ENCODE measurements around the gene RNF168. TPM values are rescaled to one million over a fixed set of nuclear protein-coding genes. Genes with fewer than 3 reads are reported as not detected.
"Not testable (repeated sequence)": the region's sequence is repeated elsewhere in the genome, so short reads cannot be mapped to it uniquely, and the experiment has no call there.

Gene RNF168
- polyA plus RNA-seq, 2 donors: 5.3 to 5.7 TPM

- Histone ChIP-seq H3K4me3 (ENCODE audit: low read depth in 1 of 2, low read length in 2 of 2) (no peak overlapping the region), H3K4me1 (ENCODE audit: control insufficient read depth in 2 of 2, insufficient read depth in 2 of 2, low read length in 1 of 2) (peaks cover 0 to 2% of the 10 kb centered on the region in 2 donors), H3K36me3 (ENCODE audit: control insufficient read depth in 2 of 2, insufficient read depth in 2 of 2, low read length in 1 of 2) (no peaks in the 10 kb centered on the region), H3K9me3 (ENCODE audit: control insufficient read depth in 2 of 2, insufficient read depth in 1 of 2, low read depth in 1 of 2, low read length in 1 of 2) (no peaks in the 10 kb centered on the region), H3K27me3 (ENCODE audit: control insufficient read depth in 1 of 2, insufficient read depth in 2 of 2, low read length in 2 of 2) (no peaks in the 10 kb centered on the region), H3K27ac (ENCODE audit: low read depth in 2 of 2, low read length in 1 of 2) (peak overlapping the region in 1 of 2 donors; percentile 97)
- WGBS, 2 donors: 97 to 98% methylated on average over 6 of the region's 6 CpGs
Observed at GRCh38 chr3:196504556-196504955, 988 bp upstream of the RNF168 start.

GRCh38 chr3:196504077-196504398 lies 470 bp upstream of the RNF168 start:
- H3K9me3 ChIP-seq (ENCODE audit: control insufficient read depth in 2 of 2, insufficient read depth in 1 of 2, low read depth in 1 of 2, low read length in 1 of 2); H3K36me3 ChIP-seq (ENCODE audit: control insufficient read depth in 2 of 2, insufficient read depth in 2 of 2, low read length in 1 of 2); H3K27me3 ChIP-seq (ENCODE audit: control insufficient read depth in 1 of 2, insufficient read depth in 2 of 2, low read length in 2 of 2); H3K4me1 ChIP-seq (ENCODE audit: control insufficient read depth in 2 of 2, insufficient read depth in 2 of 2, low read length in 1 of 2): not testable (repeated sequence)
- WGBS, 2 donors: 23 to 27% methylated on average over 7 of the region's 7 CpGs
- Histone ChIP-seq H3K27ac (ENCODE audit: low read depth in 2 of 2, low read length in 1 of 2) (peak overlapping the region; percentile 97 to 99), H3K4me3 (ENCODE audit: low read depth in 1 of 2, low read length in 2 of 2) (peak overlapping the region; percentile 77 to 88)

GRCh38 chr3:196502775-196503195 lies 783 bp downstream of the RNF168 start:
- 0% methylated on average over 27 of the region's 27 CpGs for WGBS, 2 donors

GRCh38 chr3:196501316-196502044 lies 2.1 kb downstream of the RNF168 start:
- peak overlapping the region; percentile 38 to 77 for H3K4me3 ChIP-seq (ENCODE audit: low read depth in 1 of 2, low read length in 2 of 2)
- no peaks in the 10 kb centered on the region for H3K27me3 ChIP-seq (ENCODE audit: control insufficient read depth in 1 of 2, insufficient read depth in 2 of 2, low read length in 2 of 2)
- peak overlapping the region; percentile 52 to 78 for H3K27ac ChIP-seq (ENCODE audit: low read depth in 2 of 2, low read length in 1 of 2)
- 7 to 8% methylated on average over 14 of the region's 14 CpGs for WGBS, 2 donors
- H3K36me3 ChIP-seq (ENCODE audit: control insufficient read depth in 2 of 2, insufficient read depth in 2 of 2, low read length in 1 of 2): no peaks in the 10 kb centered on the region
- H3K4me1 ChIP-seq (ENCODE audit: control insufficient read depth in 2 of 2, insufficient read depth in 2 of 2, low read length in 1 of 2): peaks cover 2% of the 10 kb centered on the region in 2 donors
- H3K9me3 ChIP-seq (ENCODE audit: control insufficient read depth in 2 of 2, insufficient read depth in 1 of 2, low read depth in 1 of 2, low read length in 1 of 2): no peaks in the 10 kb centered on the region

More at GRCh38 chr3:196502775-196503195, 783 bp downstream of the RNF168 start:
- Histone ChIP-seq H3K27me3 (ENCODE audit: control insufficient read depth in 1 of 2, insufficient read depth in 2 of 2, low read length in 2 of 2) (no peaks in the 10 kb centered on the region), H3K27ac (ENCODE audit: low read depth in 2 of 2, low read length in 1 of 2) (peak overlapping the region; percentile 97 to 99), H3K4me1 (ENCODE audit: control insufficient read depth in 2 of 2, insufficient read depth in 2 of 2, low read length in 1 of 2) (peaks cover 2% of the 10 kb centered on the region in 2 donors), H3K9me3 (ENCODE audit: control insufficient read depth in 2 of 2, insufficient read depth in 1 of 2, low read depth in 1 of 2, low read length in 1 of 2) (no peaks in the 10 kb centered on the region), H3K36me3 (ENCODE audit: control insufficient read depth in 2 of 2, insufficient read depth in 2 of 2, low read length in 1 of 2) (no peaks in the 10 kb centered on the region), H3K4me3 (ENCODE audit: low read depth in 1 of 2, low read length in 2 of 2) (peak overlapping the region; percentile 77 to 88)

- WGBS, 2 donors: 65 to 67% methylated on average over 11 of the region's 11 CpGs
- peak overlapping the region; percentile 15 to 77 for H3K4me3 ChIP-seq (ENCODE audit: low read depth in 1 of 2, low read length in 2 of 2)
- H3K27ac ChIP-seq (ENCODE audit: low read depth in 2 of 2, low read length in 1 of 2): peak overlapping the region; percentile 15 to 34
- no peaks in the 10 kb centered on the region for H3K9me3 ChIP-seq (ENCODE audit: control insufficient read depth in 2 of 2, insufficient read depth in 1 of 2, low read depth in 1 of 2, low read length in 1 of 2)
- H3K27me3 ChIP-seq (ENCODE audit: control insufficient read depth in 1 of 2, insufficient read depth in 2 of 2, low read length in 2 of 2): no peaks in the 10 kb centered on the region
- no peaks in the 10 kb centered on the region for H3K36me3 ChIP-seq (ENCODE audit: control insufficient read depth in 2 of 2, insufficient read depth in 2 of 2, low read length in 1 of 2)
- H3K4me1 ChIP-seq (ENCODE audit: control insufficient read depth in 2 of 2, insufficient read depth in 2 of 2, low read length in 1 of 2): peaks cover 2% of the 10 kb centered on the region in 2 donors
Observed at GRCh38 chr3:196499807-196500524, 3.6 kb downstream of the RNF168 start.

DNA sequence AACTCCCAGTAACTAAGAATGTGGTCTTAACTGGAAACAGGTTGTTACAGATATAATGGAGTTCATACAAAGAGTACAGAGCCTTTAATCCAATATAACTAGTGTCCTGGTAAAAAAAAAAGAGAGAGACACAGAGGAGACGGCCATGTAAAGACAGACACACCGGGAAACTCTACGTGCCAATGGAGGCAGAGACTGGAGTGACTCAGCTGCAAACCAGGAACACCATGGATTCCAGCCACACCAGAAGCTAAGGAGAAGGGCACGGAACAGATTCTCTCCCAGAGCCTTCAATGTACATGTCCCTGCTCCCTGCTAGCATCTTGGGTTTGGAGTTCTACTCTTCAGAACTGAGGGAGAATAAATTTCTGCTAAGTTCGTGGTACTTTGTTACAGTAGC lies 4.5 kb downstream of the RNF168 start:
- peak overlapping the region; percentile 34 to 55 for H3K27ac ChIP-seq (ENCODE audit: low read depth in 2 of 2, low read length in 1 of 2)
- 55 to 69% methylated on average over 5 of the region's 5 CpGs for WGBS, 2 donors

GRCh38 chr3:196498297-196498696 lies 5.3 kb downstream of the RNF168 start:
- no peaks in the 10 kb centered on the region for H3K9me3 ChIP-seq (ENCODE audit: control insufficient read depth in 2 of 2, insufficient read depth in 1 of 2, low read depth in 1 of 2, low read length in 1 of 2)
- no peaks in the 10 kb centered on the region for H3K27me3 ChIP-seq (ENCODE audit: control insufficient read depth in 1 of 2, insufficient read depth in 2 of 2, low read length in 2 of 2)
- WGBS, 2 donors: 91 to 94% methylated on average over 8 of the region's 8 CpGs
- no peaks in the 10 kb centered on the region for H3K36me3 ChIP-seq (ENCODE audit: control insufficient read depth in 2 of 2, insufficient read depth in 2 of 2, low read length in 1 of 2)
- H3K27ac ChIP-seq (ENCODE audit: low read depth in 2 of 2, low read length in 1 of 2): no peak overlapping the region
- peaks cover 2% of the 10 kb centered on the region in 2 donors for H3K4me1 ChIP-seq (ENCODE audit: control insufficient read depth in 2 of 2, insufficient read depth in 2 of 2, low read length in 1 of 2)
- no peak overlapping the region for H3K4me3 ChIP-seq (ENCODE audit: low read depth in 1 of 2, low read length in 2 of 2)

More for the DNA sequence above, 4.5 kb downstream of the RNF168 start:
- Histone ChIP-seq H3K4me1 (ENCODE audit: control insufficient read depth in 2 of 2, insufficient read depth in 2 of 2, low read length in 1 of 2) (peaks cover 2% of the 10 kb centered on the region in 2 donors), H3K4me3 (ENCODE audit: low read depth in 1 of 2, low read length in 2 of 2) (peak overlapping the region in 1 of 2 donors; percentile 5), H3K9me3 (ENCODE audit: control insufficient read depth in 2 of 2, insufficient read depth in 1 of 2, low read depth in 1 of 2, low read length in 1 of 2) (no peaks in the 10 kb centered on the region), H3K36me3 (ENCODE audit: control insufficient read depth in 2 of 2, insufficient read depth in 2 of 2, low read length in 1 of 2) (no peaks in the 10 kb centered on the region), H3K27me3 (ENCODE audit: control insufficient read depth in 1 of 2, insufficient read depth in 2 of 2, low read length in 2 of 2) (no peaks in the 10 kb centered on the region)

DNA sequence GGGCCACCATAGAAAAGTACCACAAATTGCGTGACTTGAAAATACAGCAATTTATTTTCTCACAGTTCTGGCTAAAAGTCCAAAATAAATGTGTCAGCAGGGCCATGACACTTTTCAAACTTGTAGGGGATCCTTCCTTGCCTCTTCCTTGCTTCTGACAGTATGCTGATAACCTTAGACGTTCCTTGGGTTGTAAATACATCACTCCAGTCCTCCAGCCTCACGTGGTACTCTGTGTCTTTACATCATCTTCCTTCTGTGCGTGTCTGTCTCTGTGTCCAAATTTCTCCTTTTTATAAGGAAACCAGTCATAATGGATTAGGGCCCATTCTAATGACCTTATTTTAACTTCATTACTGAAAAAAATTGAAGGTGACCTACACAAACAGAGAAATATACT lies 7.4 kb downstream of the RNF168 start:
- 86 to 87% methylated on average over 4 of the region's 4 CpGs for WGBS, 2 donors
- Histone ChIP-seq H3K27me3 (ENCODE audit: control insufficient read depth in 1 of 2, insufficient read depth in 2 of 2, low read length in 2 of 2) (no peaks in the 10 kb centered on the region), H3K4me1 (ENCODE audit: control insufficient read depth in 2 of 2, insufficient read depth in 2 of 2, low read length in 1 of 2) (peaks cover 2% of the 10 kb centered on the region in 2 donors), H3K27ac (ENCODE audit: low read depth in 2 of 2, low read length in 1 of 2) (no peak overlapping the region), H3K9me3 (ENCODE audit: control insufficient read depth in 2 of 2, insufficient read depth in 1 of 2, low read depth in 1 of 2, low read length in 1 of 2) (no peaks in the 10 kb centered on the region), H3K36me3 (ENCODE audit: control insufficient read depth in 2 of 2, insufficient read depth in 2 of 2, low read length in 1 of 2) (no peaks in the 10 kb centered on the region), H3K4me3 (ENCODE audit: low read depth in 1 of 2, low read length in 2 of 2) (no peak overlapping the region)

GRCh38 chr3:196493292-196493691 lies 10.3 kb downstream of the RNF168 start:
- Histone ChIP-seq H3K4me3 (ENCODE audit: low read depth in 1 of 2, low read length in 2 of 2) (no peak overlapping the region), H3K4me1 (ENCODE audit: control insufficient read depth in 2 of 2, insufficient read depth in 2 of 2, low read length in 1 of 2) (no peaks in the 10 kb centered on the region), H3K27me3 (ENCODE audit: control insufficient read depth in 1 of 2, insufficient read depth in 2 of 2, low read length in 2 of 2) (no peaks in the 10 kb centered on the region), H3K36me3 (ENCODE audit: control insufficient read depth in 2 of 2, insufficient read depth in 2 of 2, low read length in 1 of 2) (no peaks in the 10 kb centered on the region), H3K27ac (ENCODE audit: low read depth in 2 of 2, low read length in 1 of 2) (no peak overlapping the region), H3K9me3 (ENCODE audit: control insufficient read depth in 2 of 2, insufficient read depth in 1 of 2, low read depth in 1 of 2, low read length in 1 of 2) (no peaks in the 10 kb centered on the region)
- 97 to 98% methylated on average over 7 of the region's 7 CpGs for WGBS, 2 donors
